GM13976 (cell line): ENCODE data around the gene SPATA31E1.

ENCODE experiments used
- DNase-seq: peaks from one replicate; pipeline ENCODE4 v3.0.0; 2012; ENCODE audit warnings: low spot score
- in situ Hi-C: fragments of 300-500 bp; cut with MboI; formaldehyde crosslinking; loops from one replicate; pipeline ENCODE4 v1.12.0; 2022; ENCODE audit warnings: low sequenced_read_pairs, mixed read lengths, inconsistent platforms; ENCODE audit not compliant: unreplicated experiment
- TF ChIP-seq, protein P1 (sequence below): IDR thresholded peaks from 2 replicates; pipeline ENCODE4 v1.5.1; 2012; ENCODE audit warnings: borderline replicate concordance, mild to moderate bottlenecking; ENCODE audit not compliant: insufficient read depth; ENCODE audit errors: extremely low read depth, missing control alignments, control extremely low read depth

SPATA31E1 gene

DNA sequence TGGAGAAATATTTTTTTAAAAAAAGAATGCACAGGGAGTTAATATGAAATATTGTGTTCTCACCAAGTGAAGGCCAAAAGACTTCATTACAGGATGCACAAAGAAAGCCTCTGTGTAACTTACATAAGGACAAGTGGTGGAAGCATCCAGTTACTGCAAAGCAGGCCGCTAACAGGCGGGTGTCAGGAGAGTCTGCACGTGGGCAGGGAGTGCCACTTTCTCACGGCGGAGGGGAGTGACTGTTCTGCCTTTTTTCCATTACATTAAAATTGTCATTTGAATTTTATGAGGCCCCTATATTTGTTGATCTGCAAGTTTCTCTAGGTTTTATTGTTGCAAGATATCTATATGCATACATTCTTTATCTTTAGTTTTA, 28.1 kb upstream of the SPATA31E1 start:
- TF ChIP-seq, protein P1, sequence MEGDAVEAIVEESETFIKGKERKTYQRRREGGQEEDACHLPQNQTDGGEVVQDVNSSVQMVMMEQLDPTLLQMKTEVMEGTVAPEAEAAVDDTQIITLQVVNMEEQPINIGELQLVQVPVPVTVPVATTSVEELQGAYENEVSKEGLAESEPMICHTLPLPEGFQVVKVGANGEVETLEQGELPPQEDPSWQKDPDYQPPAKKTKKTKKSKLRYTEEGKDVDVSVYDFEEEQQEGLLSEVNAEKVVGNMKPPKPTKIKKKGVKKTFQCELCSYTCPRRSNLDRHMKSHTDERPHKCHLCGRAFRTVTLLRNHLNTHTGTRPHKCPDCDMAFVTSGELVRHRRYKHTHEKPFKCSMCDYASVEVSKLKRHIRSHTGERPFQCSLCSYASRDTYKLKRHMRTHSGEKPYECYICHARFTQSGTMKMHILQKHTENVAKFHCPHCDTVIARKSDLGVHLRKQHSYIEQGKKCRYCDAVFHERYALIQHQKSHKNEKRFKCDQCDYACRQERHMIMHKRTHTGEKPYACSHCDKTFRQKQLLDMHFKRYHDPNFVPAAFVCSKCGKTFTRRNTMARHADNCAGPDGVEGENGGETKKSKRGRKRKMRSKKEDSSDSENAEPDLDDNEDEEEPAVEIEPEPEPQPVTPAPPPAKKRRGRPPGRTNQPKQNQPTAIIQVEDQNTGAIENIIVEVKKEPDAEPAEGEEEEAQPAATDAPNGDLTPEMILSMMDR = no peak
- in situ Hi-C loops = no loop called here
- no peak for DNase-seq

DNA sequence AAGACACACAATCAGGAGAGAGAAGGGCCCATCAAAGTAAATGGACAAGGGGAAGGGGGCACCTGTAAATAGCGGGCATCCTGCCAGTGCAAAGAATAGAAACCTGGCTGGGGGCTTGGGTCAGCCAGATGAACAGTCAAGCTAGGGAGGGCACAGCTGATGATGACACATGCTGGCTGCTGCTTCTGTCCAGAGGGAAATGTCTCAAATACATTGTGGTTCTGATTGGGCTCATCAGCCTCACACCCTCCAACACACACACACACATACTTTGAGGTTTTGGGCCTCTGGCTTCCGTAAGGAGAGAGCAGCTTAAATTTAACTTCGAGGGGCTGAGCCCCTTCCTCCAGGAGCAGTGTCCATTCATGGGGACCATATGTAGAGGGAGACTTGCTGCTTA, 27.6 kb upstream of the SPATA31E1 start:
- in situ Hi-C loops = no loop called here
- DNase-seq = no peak
- TF ChIP-seq, protein P1 = no peak

DNA sequence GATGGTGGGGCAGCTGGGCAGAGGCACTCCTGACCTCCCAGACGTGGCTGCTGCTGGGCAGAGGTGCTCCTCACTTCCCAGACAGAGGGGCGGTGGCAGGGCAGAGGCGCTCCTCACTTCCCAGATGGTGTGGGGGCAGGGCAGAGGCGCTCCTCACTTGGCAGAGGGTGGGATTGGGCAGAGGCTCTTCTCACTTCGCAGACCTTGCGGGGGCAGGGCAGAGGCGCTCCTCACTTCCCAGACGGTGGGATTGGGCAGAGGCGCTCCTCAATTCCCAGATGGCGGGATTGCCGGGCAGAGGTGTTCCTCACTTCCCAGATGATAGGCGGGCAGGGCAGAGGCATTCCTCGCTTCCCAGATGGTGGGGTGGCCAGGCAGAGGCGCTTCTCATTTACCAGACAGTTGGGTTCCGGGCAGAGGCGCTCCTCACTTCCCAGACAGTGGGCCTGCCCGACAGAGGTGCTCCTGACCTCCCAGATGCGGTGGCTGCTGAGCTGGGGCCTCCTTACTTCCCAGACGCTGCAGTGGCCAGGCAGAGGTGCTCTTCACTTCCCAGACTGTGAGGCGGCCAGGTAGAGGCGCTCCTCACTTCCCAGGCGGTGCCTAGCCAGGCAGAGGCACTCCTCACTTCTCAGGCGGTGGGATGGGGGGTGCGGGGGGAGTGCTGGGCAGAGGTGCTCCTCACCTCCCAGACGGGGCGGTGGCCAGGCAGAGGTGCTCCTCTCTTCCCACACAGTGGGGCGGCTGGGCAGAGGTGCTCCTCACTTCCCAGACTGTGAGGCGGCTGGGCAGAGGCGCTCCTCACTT, 25.3 kb upstream of the SPATA31E1 start:
- in situ Hi-C loops = no loop called here
- TF ChIP-seq, protein P1 = no peak
- no peak for DNase-seq

DNA sequence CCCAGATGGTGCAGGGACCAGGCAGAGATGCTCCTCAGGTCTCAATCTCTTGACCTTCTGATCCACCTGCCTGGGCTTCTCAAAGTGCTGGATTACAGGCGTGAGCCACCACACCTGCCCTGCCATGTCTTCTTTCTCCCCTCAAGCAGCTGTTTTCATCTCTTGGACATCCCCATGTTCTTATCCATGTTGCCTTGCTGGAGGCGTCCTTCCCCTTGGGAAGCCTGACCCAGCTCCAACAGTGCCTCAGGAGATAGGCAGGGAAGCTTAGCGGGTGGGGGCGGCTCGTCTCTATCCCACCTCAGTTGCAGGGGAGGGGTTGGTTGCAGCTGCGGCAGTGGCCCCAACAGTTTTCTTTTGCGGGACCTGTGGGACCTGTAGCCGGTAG, 24.7 kb upstream of the SPATA31E1 start:
- TF ChIP-seq, protein P1 = no peak
- DNase-seq = no peak
- in situ Hi-C loops = no loop called here

DNA sequence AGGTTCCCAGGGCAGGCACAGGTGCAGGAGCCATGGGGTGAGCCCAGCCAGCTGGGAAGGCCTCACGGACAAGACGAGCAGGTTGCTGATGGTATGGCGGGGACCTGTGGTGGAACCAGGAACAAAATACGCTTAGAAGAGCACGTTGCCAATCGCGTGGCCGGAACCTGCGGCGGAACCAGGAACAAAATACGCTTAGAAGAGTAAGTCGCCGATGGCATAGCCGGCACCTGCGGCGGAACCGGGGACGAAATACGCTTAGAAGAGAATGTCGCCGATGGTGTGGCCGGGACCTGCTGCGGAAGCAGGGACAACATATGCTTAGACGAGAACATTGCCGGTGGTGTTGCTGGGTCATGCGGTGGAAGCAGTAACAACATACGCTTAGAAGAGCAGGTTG, 23.5 kb upstream of the SPATA31E1 start:
- no peak for DNase-seq
- in situ Hi-C loops = no loop called here
- TF ChIP-seq, protein P1 = no peak

DNA sequence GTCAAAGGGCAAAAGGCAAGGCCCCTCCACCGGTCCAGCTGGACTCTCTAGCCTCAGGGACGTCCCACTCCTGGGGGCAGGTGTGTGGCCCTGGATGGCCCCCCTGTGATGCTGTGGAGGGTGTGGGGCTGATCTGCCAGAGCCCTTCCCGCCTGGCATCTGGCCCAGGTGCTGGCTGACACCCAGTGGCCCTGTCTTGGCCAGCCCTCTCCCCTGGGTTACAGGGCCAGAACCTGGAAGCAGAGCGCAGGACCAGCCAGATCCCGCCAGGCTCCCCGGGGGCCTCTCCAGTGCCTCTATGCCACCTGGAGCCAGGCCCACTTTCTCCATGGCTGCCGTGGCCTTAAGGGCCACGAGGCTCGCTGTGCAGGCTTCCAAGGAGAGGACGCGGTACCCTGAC, 22.9 kb upstream of the SPATA31E1 start:
- DNase-seq = no peak
- TF ChIP-seq, protein P1 = no peak
- in situ Hi-C loops = no loop called here

DNA sequence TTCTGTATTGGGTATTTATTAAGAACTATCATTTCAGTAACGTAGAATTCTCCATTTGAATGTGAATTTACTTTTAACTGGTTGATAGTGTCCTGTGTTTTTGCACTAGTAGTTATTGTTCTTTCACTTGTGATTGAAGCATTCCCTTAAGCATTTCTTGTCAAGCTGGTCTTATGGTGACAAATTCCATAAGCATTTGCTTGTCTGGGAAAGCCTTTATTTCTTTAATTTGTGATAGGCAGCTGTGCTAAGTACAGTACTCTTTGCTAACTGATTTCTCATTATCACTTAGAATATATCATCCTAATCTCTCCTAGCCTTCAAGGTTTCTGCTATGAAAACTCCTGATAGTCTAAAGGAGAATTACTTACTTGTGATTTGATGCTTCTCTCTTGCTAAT, 21.3 kb upstream of the SPATA31E1 start:
- in situ Hi-C loops = no loop called here
- no peak for DNase-seq
- TF ChIP-seq, protein P1 = no peak
